ENCODE measurements around the gene ITPR1.

DNA sequence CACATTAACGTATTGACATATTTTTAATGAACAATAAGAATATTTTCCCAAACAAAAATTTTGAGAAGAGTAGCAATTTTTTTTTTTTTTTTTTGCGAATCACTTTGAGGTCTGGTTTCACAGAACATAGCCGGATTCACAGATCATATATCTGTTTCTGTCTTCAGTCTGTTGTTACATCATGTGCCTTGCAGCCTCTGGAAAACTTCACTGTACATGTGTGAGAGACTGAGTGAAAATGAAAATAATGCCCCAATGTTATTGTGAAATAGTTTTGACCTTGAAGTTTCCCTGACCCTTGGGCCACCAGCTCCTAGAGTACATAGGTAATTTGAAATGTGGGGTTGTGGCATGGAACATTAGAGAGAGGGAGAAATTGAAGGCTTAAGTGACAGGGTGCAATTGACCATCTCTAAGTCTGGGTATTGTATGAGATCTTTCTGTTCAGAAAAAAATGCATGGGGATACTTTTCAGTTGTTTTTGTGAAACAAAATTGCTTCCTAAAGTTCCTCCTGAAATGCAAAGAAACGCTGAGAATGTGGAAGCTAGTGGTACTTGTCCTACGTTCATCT, 14.0 kb downstream of the ITPR1 start:
- TF ChIP-seq, protein P1, sequence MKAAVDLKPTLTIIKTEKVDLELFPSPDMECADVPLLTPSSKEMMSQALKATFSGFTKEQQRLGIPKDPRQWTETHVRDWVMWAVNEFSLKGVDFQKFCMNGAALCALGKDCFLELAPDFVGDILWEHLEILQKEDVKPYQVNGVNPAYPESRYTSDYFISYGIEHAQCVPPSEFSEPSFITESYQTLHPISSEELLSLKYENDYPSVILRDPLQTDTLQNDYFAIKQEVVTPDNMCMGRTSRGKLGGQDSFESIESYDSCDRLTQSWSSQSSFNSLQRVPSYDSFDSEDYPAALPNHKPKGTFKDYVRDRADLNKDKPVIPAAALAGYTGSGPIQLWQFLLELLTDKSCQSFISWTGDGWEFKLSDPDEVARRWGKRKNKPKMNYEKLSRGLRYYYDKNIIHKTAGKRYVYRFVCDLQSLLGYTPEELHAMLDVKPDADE (IDR thresholded peaks at IDR 0.05) = no peak
- TF ChIP-seq POLR2AphosphoS5 (IDR thresholded peaks at IDR 0.05; ENCODE audit: low read depth) = no peak
- TF ChIP-seq EZH2phosphoT487 (IDR thresholded peaks at IDR 0.05; ENCODE audit: unreplicated experiment) = no peak
- TF ChIP-seq, protein P2, sequence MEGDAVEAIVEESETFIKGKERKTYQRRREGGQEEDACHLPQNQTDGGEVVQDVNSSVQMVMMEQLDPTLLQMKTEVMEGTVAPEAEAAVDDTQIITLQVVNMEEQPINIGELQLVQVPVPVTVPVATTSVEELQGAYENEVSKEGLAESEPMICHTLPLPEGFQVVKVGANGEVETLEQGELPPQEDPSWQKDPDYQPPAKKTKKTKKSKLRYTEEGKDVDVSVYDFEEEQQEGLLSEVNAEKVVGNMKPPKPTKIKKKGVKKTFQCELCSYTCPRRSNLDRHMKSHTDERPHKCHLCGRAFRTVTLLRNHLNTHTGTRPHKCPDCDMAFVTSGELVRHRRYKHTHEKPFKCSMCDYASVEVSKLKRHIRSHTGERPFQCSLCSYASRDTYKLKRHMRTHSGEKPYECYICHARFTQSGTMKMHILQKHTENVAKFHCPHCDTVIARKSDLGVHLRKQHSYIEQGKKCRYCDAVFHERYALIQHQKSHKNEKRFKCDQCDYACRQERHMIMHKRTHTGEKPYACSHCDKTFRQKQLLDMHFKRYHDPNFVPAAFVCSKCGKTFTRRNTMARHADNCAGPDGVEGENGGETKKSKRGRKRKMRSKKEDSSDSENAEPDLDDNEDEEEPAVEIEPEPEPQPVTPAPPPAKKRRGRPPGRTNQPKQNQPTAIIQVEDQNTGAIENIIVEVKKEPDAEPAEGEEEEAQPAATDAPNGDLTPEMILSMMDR (conservative IDR thresholded peaks at IDR 0.05; ENCODE audit: low read depth in 2 of 2) = no peak

Measured in GM23338 (cell line).